Transverse colon (tissue), 4 donors: ENCODE results near the gene SETD1B. TPM values are rescaled to one million over a fixed set of nuclear protein-coding genes. Genes with fewer than 3 reads are reported as not detected.

ENCODE experiments used
- DNase-seq: peaks from one replicate; pipeline ENCODE4 v3.0.0-alpha.2; 2019
- H3K27ac ChIP-seq, 4 donors: fragments of 200-600 bp; sonication (generic); 2 replicates each; pipeline ENCODE4 v1.5.1; 2016 to 2018; ENCODE audit warnings: inconsistent platforms in 4 of 4
- H3K27me3 ChIP-seq: fragments of 200-600 bp; sonication (generic); 2 replicates; pipeline ENCODE4 v1.5.1; 2017; ENCODE audit warnings: inconsistent platforms
- H3K36me3 ChIP-seq, 4 donors: fragments of 200-600 bp; sonication (generic); 2 replicates each; pipeline ENCODE4 v1.5.1; 2017 to 2019; ENCODE audit warnings: inconsistent platforms in 4 of 4
- H3K4me1 ChIP-seq, 4 donors: fragments of 200-600 bp; sonication (generic); 2 replicates each; pipeline ENCODE4 v1.5.1; 2017 to 2020; ENCODE audit warnings: inconsistent platforms in 4 of 4
- H3K4me3 ChIP-seq, 4 donors: fragments of 200-600 bp; sonication (generic); 1 replicate in 1 of 4; 2 replicates in 3 of 4; pipeline versions ENCODE4 v1.5.1 to v1.6.1; 2017 to 2019; ENCODE audit warnings: inconsistent platforms in 4 of 4
- H3K9me3 ChIP-seq, 2 donors: fragments of 200-600 bp; sonication (generic); 2 replicates each; pipeline ENCODE4 v1.5.1; 2017 to 2019; ENCODE audit warnings: inconsistent platforms in 2 of 2
- CTCF ChIP-seq, 5 experiments: fragments of 200-600 bp in 3 of 5; fragments of 450-650 bp in 2 of 5; sonication (generic) in 3 of 5; IDR thresholded peaks; 1 replicate in 2 of 5; 2 replicates in 3 of 5; pipeline ENCODE4 v1.5.1; 2016 to 2017; ENCODE audit warnings: antibody characterized with exemption in 5 of 5, inconsistent platforms in 3 of 5, mild to moderate bottlenecking in 2 of 5, moderate library complexity in 1 of 5
- EP300 ChIP-seq: sonication (generic); formaldehyde crosslinking; IDR thresholded peaks from one replicate; pipeline ENCODE4 v1.6.1; 2017; ENCODE audit warnings: antibody characterized with exemption, low read depth
- POLR2A ChIP-seq: fragments of 450-650 bp; IDR thresholded peaks from one replicate; pipeline ENCODE4 v1.6.1; 2016; ENCODE audit warnings: antibody characterized with exemption, mild to moderate bottlenecking, moderate library complexity
- POLR2AphosphoS5 ChIP-seq, 3 donors: sonication (generic); formaldehyde crosslinking; IDR thresholded peaks; one replicate each; pipeline ENCODE4 v1.6.1; 2016; ENCODE audit warnings: antibody characterized with exemption in 3 of 3
- WGBS, 2 donors: methylation state at CpG; one replicate each; pipeline ENCODE4 v1.1.5; 2018; ENCODE audit warnings: low coverage in 1 of 2; 5-methylcytosine and 5-hydroxymethylcytosine counted together
- in situ Hi-C, 4 donors: fragments of 200-750 bp; cut with MboI; loops; one replicate each; pipeline versions ENCODE4 v1.15.0 to v1.15.1; 2017; ENCODE audit warnings: low sequenced_read_pairs in 3 of 4, low pct_ligation_motif_present in 1 of 4, low pct_unique_long_range_greater_than_20kb in 1 of 4
- intact Hi-C: fragments of 100-400 bp; cut with DNase I; formaldehyde crosslinking; loops from one replicate; pipeline ENCODE4 v1.15.1; 2023; ENCODE audit warnings: low total_unique reads
- total RNA-seq, 4 donors: library from RNA; depleted of rRNA; stranded (reverse); fragments of >200 nt; gene quantifications; one replicate each; pipeline ENCODE4 v1.1.0, GENCODE V29; 2016

SETD1B gene
- total RNA-seq, 4 donors from 2014 or later = 13.4 to 39.6 (median 15.2) TPM

- no peaks in the 10 kb centered on the region for H3K9me3 ChIP-seq
- TF ChIP-seq EP300 (no peak), CTCF (IDR thresholded peaks at IDR 0.05) (no peak), POLR2A (peak; percentile 8), POLR2AphosphoS5 (IDR thresholded peaks at IDR 0.05) (peak in 1 of 3 donors; percentile 8)
- H3K27ac ChIP-seq = peak overlapping the region; percentile 100
- H3K4me1 ChIP-seq = peaks cover 32 to 49% (median 40%) of the 10 kb centered on the region in 4 donors
- peak overlapping the region; percentile 75 to 84 (median 79) for H3K4me3 ChIP-seq
- no peak for DNase-seq
- H3K36me3 ChIP-seq = no peaks in the 10 kb centered on the region
- in situ Hi-C loops = no loop called here
- 2% methylated on average over 17 to 18 of the region's 18 CpGs for WGBS, 2 donors
- no peaks in the 10 kb centered on the region for H3K27me3 ChIP-seq
- intact Hi-C loops = no loop called here
Measured at GRCh38 chr12:121801595-121802484, 2.0 kb upstream of the SETD1B start.

DNA sequence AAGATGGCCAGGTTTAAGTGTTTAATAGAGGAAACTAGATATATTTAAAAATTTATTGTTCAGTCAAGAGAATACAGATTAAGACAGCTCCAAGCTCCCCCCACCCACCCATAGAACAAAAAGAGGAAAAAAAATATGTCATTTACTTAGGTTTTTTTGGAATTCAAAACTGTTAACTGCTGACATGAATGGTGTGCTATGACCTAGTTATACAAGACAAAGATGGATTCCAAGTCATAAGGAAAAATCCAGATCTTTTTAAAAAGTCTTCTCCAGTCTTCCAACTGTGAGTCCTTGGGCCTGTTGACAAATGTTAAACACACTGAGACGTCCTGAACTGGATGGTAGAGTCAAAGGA is 1.3 kb upstream of the SETD1B start:
- H3K9me3 ChIP-seq = no peaks in the 10 kb centered on the region
- intact Hi-C loops = no loop called here
- no peak for DNase-seq
- in situ Hi-C loops = no loop called here
- H3K4me3 ChIP-seq = peak overlapping the region; percentile 75 to 84 (median 79)
- H3K36me3 ChIP-seq = no peaks in the 10 kb centered on the region
- peaks cover 32 to 47% (median 41%) of the 10 kb centered on the region in 4 donors for H3K4me1 ChIP-seq
- WGBS, 2 donors = 0% methylated on average over 1 of the region's 1 CpG
- peak overlapping the region; percentile 100 for H3K27ac ChIP-seq
- TF ChIP-seq CTCF (IDR thresholded peaks at IDR 0.05) (no peak), POLR2AphosphoS5 (IDR thresholded peaks at IDR 0.05) (no peak), EP300 (no peak), POLR2A (no peak)
- no peaks in the 10 kb centered on the region for H3K27me3 ChIP-seq

DNA sequence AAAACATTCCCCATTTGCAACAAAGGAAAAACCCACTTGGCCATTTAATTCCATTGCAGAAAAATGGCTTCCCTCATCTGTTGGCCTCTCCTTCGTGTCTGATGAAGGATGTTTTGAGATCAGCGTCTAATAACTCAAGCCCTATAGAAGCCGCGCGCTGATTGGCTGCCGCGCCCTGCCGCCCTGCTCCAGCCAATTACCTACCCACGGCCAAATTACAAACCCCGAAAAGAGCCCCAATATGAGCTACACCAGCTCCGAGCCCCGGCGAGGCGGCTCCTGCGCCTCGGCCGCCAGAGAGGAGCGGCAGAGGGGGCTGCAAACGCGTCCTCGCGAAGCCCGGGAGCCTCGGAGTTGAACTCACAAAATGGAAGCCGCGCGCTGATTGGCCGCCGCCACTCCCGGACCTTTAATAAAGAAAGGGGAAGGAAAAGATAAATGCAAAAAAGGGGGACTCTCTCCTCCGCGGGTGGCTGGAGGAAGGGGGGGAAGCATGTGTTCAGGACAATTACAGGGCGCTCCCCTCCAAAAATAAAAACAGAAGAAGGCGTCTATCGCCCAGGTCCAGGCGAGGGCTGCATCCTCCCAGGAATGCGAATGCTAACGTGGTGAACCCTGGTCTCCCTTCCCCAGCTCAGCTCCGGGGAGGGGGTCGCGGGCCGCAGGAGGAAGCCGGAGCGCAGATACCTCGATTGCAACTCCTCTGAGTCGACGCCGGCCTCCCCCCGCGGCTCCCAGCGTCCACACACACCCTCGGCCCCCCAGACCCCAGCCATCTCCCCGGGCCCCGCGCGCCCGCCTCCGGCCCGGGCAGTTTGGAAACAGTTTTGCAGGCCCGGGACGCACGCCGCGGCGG is 738 bp upstream of the SETD1B start:
- peak; percentile 99 for TF ChIP-seq POLR2A
- peak; percentile 99 to 100 (median 100) for TF ChIP-seq POLR2AphosphoS5 (IDR thresholded peaks at IDR 0.05)
- TF ChIP-seq CTCF (IDR thresholded peaks at IDR 0.05) = peak in 1 of 5 experiments; percentile 12
- no peak for TF ChIP-seq EP300
- intact Hi-C loops = no loop called here
- H3K4me1 ChIP-seq = peaks cover 26 to 41% (median 37%) of the 10 kb centered on the region in 4 donors

More for the DNA sequence above, 738 bp upstream of the SETD1B start:
- H3K9me3 ChIP-seq = no peaks in the 10 kb centered on the region
- no peaks in the 10 kb centered on the region for H3K27me3 ChIP-seq
- DNase-seq = peak; percentile 92
- peak overlapping the region; percentile 75 to 84 (median 79) for H3K4me3 ChIP-seq
- WGBS, 2 donors = 0% methylated on average over 3 to 57 of the region's 65 CpGs
- H3K36me3 ChIP-seq = no peaks in the 10 kb centered on the region
- H3K27ac ChIP-seq = peak overlapping the region; percentile 100
- in situ Hi-C loops = no loop called here
